Measurements from ENCODE around the gene CIP2A.

GRCh38 chr3:108599677-108600409, 10.6 kb upstream of the CIP2A start:
- no peak for TF ChIP-seq RFX5 (IDR thresholded peaks at IDR 0.05)
- TF ChIP-seq SREBF2 (IDR thresholded peaks at IDR 0.05), result no peak
- TF ChIP-seq CTCF (IDR thresholded peaks at IDR 0.05), result no peak
- TF ChIP-seq POLR2AphosphoS2 (conservative IDR thresholded peaks at IDR 0.05; ENCODE audit: low read length), result no peak
- TF ChIP-seq JUN (IDR thresholded peaks at IDR 0.05), result no peak
- no peak for TF ChIP-seq RAD21 (conservative IDR thresholded peaks at IDR 0.05 in 1 of 2, IDR thresholded peaks at IDR 0.05 in 1 of 2)
- TF ChIP-seq USF2 (IDR thresholded peaks at IDR 0.05), result no peak
- TF ChIP-seq POLR2A (IDR thresholded peaks at IDR 0.05; ENCODE audit: low read length), result no peak
- no peak for TF ChIP-seq MYC (IDR thresholded peaks at IDR 0.05; ENCODE audit: borderline replicate concordance, low read length)
- no peak for TF ChIP-seq RNF2 (IDR thresholded peaks at IDR 0.05; ENCODE audit: borderline replicate concordance, low read depth)

Measured in A549 (cell line).